HEK293T (cell line): ENCODE data around the gene FAM222B.

Experiments used
- CTCF ChIA-PET: fragments of 350-600 bp; formaldehyde crosslinking; extraction: SDS; loops from one replicate; lab custom pipeline; 2021; ENCODE audit warnings: antibody characterized with exemption, inconsistent platforms; lab: Yijun Ruan, JAX
- POLR2A ChIA-PET: fragments of 350-600 bp; formaldehyde crosslinking; extraction: SDS; loops from one replicate; lab custom pipeline; 2020; ENCODE audit warnings: antibody characterized with exemption, inconsistent platforms; lab: Yijun Ruan, JAX
- DNase-seq: peaks from one replicate; pipeline ENCODE4 v3.0.0; 2012; ENCODE audit warnings: mixed read lengths; ENCODE audit errors: extremely low spot score
- ARNT ChIP-seq: fragments of 450-650 bp; IDR thresholded peaks from 2 replicates; pipeline ENCODE4 v1.6.1; 2017; ENCODE audit warnings: mild to moderate bottlenecking
- BHLHE40 ChIP-seq: fragments of 450-650 bp; IDR thresholded peaks from 2 replicates; pipeline ENCODE4 v1.6.1; 2016; ENCODE audit warnings: mild to moderate bottlenecking, moderate library complexity, borderline replicate concordance
- CTBP1 ChIP-seq: fragments of 450-650 bp; IDR thresholded peaks from 2 replicates; pipeline ENCODE4 v1.6.1; 2016; ENCODE audit warnings: borderline replicate concordance
- ELF4 ChIP-seq: fragments of 450-650 bp; IDR thresholded peaks from 2 replicates; pipeline ENCODE4 v1.6.1; 2017; ENCODE audit warnings: antibody characterized with exemption
- FOXA1 ChIP-seq: fragments of 450-650 bp; IDR thresholded peaks from 2 replicates; pipeline ENCODE4 v1.6.1; 2016; ENCODE audit warnings: mild to moderate bottlenecking
- FOXK2 ChIP-seq: fragments of 450-650 bp; IDR thresholded peaks from 2 replicates; pipeline ENCODE4 v1.6.1; 2016; ENCODE audit warnings: mild to moderate bottlenecking
- FOXM1 ChIP-seq: fragments of 450-650 bp; IDR thresholded peaks from 2 replicates; pipeline ENCODE4 v1.6.1; 2017; ENCODE audit warnings: mild to moderate bottlenecking, borderline replicate concordance
- HDGF ChIP-seq: fragments of 450-650 bp; IDR thresholded peaks from 2 replicates; pipeline ENCODE4 v1.6.1; 2017; ENCODE audit warnings: antibody characterized with exemption, borderline replicate concordance
- L3MBTL2 ChIP-seq: fragments of 450-650 bp; conservative IDR thresholded peaks from 2 replicates; pipeline ENCODE4 v1.6.1; 2016; ENCODE audit warnings: mild to moderate bottlenecking
- LEF1 ChIP-seq: fragments of 450-650 bp; IDR thresholded peaks from 2 replicates; pipeline ENCODE4 v1.6.1; 2017; ENCODE audit warnings: mild to moderate bottlenecking, borderline replicate concordance
- NFRKB ChIP-seq: fragments of 450-650 bp; IDR thresholded peaks from 2 replicates; pipeline ENCODE4 v1.6.1; 2016; ENCODE audit warnings: mild to moderate bottlenecking, moderate library complexity
- SP1 ChIP-seq: fragments of 450-650 bp; IDR thresholded peaks from 2 replicates; pipeline ENCODE4 v1.6.1; 2017
- SUZ12 ChIP-seq: fragments of 450-650 bp; IDR thresholded peaks from 2 replicates; pipeline ENCODE4 v1.6.1; 2016; ENCODE audit warnings: mild to moderate bottlenecking
- TARDBP ChIP-seq: fragments of 450-650 bp; IDR thresholded peaks from 2 replicates; pipeline ENCODE4 v1.6.1; 2016
- ZNF384 ChIP-seq: fragments of 450-650 bp; IDR thresholded peaks from 2 replicates; pipeline ENCODE4 v1.6.1; 2016
- TF ChIP-seq, protein P1 (sequence below): fragments of 450-650 bp; IDR thresholded peaks from 2 replicates; pipeline ENCODE4 v1.6.1; 2016

The FAM222B gene

DNA sequence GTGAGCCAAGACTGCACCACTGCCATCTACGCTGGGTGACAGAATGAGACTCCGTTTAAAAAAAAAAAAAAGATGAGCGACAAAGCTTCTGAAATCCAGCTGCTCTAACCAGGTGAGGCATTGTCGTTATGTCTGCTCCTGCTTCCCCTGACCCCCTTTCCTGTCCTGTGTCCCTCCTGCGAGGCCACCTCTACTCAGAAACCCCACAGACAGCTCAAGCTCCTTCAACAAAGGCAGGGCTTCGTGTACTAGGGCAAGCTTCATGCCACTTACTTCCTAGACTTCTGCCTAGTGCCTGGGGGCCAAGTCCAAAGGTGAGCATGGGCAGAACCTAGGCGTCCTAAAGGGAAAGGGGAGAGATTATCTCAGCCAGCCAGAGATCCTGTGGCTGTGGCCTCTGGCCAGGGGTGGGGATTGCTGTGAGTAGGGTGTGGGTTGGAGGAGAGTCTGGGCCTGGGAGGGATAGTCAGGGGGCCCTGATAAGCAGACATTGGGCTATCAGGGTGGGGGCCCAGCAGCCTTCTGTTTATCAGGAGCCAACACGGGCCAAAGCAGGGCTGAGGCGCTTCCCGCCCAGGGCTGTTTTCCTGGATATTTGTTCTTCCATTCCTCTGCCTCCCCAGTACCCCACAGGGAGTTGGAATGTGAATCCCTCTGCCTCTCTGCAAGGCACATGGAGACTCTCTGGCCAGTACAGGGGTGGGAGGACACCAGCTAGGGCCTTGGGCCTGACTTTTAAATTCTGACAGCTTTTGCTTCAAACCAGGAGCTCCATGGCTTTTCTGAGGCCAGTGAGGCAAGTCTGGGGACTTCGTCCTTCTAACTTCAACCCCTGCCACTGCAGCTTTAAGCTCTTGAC is 22.6 kb upstream of the FAM222B start:
- ChIA-PET POLR2A (interaction anchor here (0.6 to 1.2 kb wide), 3 partner anchors 9 to 138 kb away, joined by 3 to 4 read pairs (median 4); no protein-coding TSS in a partner anchor), CTCF (interaction anchor here (0.9 kb wide), 1 partner anchor 16 kb away, joined by 3 read pairs; no protein-coding TSS in a partner anchor)
- TF ChIP-seq, protein P1, sequence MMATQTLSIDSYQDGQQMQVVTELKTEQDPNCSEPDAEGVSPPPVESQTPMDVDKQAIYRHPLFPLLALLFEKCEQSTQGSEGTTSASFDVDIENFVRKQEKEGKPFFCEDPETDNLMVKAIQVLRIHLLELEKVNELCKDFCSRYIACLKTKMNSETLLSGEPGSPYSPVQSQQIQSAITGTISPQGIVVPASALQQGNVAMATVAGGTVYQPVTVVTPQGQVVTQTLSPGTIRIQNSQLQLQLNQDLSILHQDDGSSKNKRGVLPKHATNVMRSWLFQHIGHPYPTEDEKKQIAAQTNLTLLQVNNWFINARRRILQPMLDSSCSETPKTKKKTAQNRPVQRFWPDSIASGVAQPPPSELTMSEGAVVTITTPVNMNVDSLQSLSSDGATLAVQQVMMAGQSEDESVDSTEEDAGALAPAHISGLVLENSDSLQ = no peak
- no peak for TF ChIP-seq L3MBTL2
- TF ChIP-seq CTBP1 = no peak
- no peak for TF ChIP-seq ZNF384
- no peak for TF ChIP-seq LEF1
- TF ChIP-seq FOXK2 = no peak
- TF ChIP-seq NFRKB = no peak
- TF ChIP-seq SUZ12 = no peak
- no peak for TF ChIP-seq ELF4
- TF ChIP-seq HDGF = no peak
- TF ChIP-seq BHLHE40 = no peak
- no peak for TF ChIP-seq ARNT
- TF ChIP-seq FOXA1 = no peak
- no peak for DNase-seq

DNA sequence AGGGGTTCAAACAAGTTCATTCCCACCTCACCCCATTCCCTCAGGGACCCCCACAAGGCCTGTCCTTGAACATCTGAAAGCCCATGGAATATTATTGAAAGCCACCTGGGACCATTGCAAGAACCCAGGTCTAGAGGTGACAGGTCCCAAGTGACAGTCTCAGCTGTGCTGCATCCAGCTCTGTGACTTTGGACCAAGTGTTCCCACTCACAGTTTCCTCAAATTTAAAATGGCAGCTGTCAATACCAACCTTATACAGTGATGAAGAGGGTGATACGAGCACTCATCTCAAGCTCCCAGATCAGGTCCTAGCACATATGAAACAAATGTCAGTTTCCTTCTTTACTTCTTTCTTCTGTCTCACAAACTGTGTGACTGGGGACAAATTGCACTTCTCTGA is 21.4 kb upstream of the FAM222B start:
- TF ChIP-seq SUZ12 (no peak), NFRKB (no peak), ELF4 (no peak), ZNF384 (no peak), ARNT (no peak), FOXM1 (no peak), TARDBP (no peak), L3MBTL2 (no peak), SP1 (no peak), HDGF (no peak), FOXA1 (no peak), BHLHE40 (no peak), LEF1 (no peak), CTBP1 (no peak)
- TF ChIP-seq, protein P1 = no peak
- DNase-seq = no peak
- POLR2A ChIA-PET = interaction anchor here (0.7 to 1.4 kb wide), 3 partner anchors 20 to 56 kb away, joined by 3 to 4 read pairs (median 3); partner anchors contain the start of gene FAM222B
- CTCF ChIA-PET = no interaction called here

DNA sequence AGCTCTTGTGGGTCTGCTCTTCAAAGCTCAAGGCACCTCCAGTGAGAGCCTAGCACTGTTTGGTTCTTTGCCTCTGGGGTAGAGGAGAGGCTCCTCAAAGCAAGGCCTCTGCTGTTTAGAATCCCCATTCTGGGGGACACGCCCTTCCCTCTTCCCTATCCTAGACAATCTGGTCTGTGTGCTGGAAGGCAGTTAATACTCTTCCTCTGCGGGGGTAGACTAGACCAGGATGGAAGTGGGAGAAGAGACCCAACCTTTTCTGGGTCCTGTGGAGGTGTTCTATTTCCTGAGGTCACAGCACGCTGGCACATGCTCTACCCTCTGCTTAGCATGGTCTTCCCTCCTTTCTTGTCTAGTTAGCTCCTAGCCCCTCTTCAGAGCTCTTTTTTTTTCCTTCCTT is 20.0 kb upstream of the FAM222B start:
- CTCF ChIA-PET = no interaction called here
- POLR2A ChIA-PET = interaction anchor here (0.9 to 1.4 kb wide), 4 partner anchors 21 to 143 kb away, joined by 3 to 4 read pairs (median 4); partner anchors contain the start of genes FLOT2 and PHF12
- TF ChIP-seq LEF1 (no peak), FOXA1 (no peak), BHLHE40 (no peak), HDGF (no peak), ARNT (no peak), NFRKB (no peak), SP1 (no peak), L3MBTL2 (no peak), CTBP1 (no peak), SUZ12 (no peak), ZNF384 (no peak), FOXK2 (no peak), TARDBP (no peak), FOXM1 (no peak), ELF4 (no peak)
- TF ChIP-seq, protein P1 = no peak
- no peak for DNase-seq

DNA sequence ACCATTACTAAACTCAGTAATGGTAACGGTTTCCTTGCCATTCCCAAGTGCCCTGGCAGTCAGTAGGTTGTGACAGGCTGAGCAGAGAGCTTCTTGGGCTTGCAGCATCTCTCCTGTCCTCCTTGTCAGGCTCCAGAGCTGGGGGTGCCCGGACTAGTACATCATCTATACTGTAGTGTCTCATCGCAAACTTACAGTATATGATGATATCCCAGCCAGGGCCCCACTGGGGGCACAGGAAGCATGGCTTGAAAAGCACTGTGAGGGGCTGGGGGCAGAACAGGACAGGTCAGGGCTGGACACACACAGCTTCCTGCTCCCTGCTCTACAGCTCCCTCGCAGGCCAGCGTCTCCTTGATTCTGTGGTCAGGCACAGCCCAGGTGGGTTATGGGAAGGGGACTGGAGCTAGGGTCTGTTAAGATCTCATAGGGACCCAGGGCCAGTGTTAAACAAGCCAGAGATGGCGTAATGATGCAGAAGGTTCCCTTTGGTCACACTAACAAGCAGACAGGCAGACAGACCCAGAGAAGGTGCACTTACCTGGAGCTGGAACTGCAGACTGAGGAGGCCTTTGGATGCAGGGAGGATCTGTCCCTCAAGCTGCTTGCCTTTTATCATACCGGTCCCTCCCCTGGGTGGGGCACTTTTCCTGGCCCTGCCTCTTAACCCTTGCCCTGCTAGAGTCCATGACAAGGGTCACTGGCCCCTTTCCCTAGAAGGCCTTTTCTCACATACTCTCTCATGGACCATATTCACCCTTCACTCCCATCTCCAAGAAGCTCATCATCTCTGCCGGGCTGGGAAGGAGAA is 19.0 kb upstream of the FAM222B start:
- CTCF ChIA-PET = interaction anchor here (1.4 kb wide), 1 partner anchor 98 kb away, joined by 4 read pairs; no protein-coding TSS in a partner anchor
- DNase-seq = no peak
- POLR2A ChIA-PET = interaction anchor here (0.9 to 1.5 kb wide), 6 partner anchors 9 to 142 kb away, joined by 3 to 6 read pairs (median 4); partner anchors contain the start of genes FLOT2 and PHF12
- TF ChIP-seq SP1 = no peak
- TF ChIP-seq FOXM1 = no peak
- no peak for TF ChIP-seq ZNF384
- no peak for TF ChIP-seq ELF4

DNA sequence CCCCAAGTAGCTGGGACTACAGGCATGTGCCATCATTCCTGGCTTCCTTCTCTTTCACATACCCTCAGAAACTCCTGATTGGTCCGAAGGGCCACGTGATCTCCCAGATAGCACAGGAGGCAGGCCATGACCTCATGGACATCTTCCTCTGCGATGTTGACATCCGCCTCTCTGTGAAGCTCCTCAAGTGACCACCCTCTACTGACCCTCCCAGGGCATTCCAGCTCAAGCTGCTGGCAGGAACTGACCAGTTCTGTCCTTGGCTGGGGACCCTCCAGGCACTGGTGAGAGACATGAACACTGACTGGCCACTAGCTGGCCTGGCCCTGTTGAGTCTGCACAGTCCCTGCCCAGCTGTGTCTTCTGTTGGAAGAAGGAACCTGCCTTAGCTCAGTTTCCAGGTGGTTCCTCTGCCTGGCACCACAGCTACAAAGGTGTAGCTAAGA is 17.8 kb upstream of the FAM222B start:
- POLR2A ChIA-PET = interaction anchor here (0.6 to 0.9 kb wide), 2 partner anchors 11 to 17 kb away, joined by 3 to 4 read pairs; no protein-coding TSS in a partner anchor

More for the DNA sequence above, 17.8 kb upstream of the FAM222B start:
- TF ChIP-seq LEF1 (no peak), NFRKB (no peak), SUZ12 (no peak), ZNF384 (no peak), CTBP1 (no peak), FOXK2 (no peak), TARDBP (no peak), SP1 (no peak), FOXA1 (no peak), FOXM1 (no peak), HDGF (no peak), ARNT (no peak), ELF4 (no peak), L3MBTL2 (no peak), BHLHE40 (no peak)
- TF ChIP-seq, protein P1 = no peak
- CTCF ChIA-PET = interaction anchor here (0.6 kb wide), 1 partner anchor 10 kb away, joined by 3 read pairs; no protein-coding TSS in a partner anchor
- DNase-seq = no peak
